Mesendoderm (in vitro differentiated cells): ENCODE measurements around the gene OMP.

ENCODE experiments used
- DNase-seq: peaks from one replicate; pipeline ENCODE4 v3.0.0; 2013
- H2AK5ac ChIP-seq: 2 replicates; pipeline ENCODE4 v1.6.1; 2013; ENCODE audit warnings: low read length, inconsistent platforms
- H2BK120ac ChIP-seq: 2 replicates; pipeline ENCODE4 v1.6.1; 2013; ENCODE audit warnings: low read depth, mild to moderate bottlenecking, low read length, moderate library complexity, mixed read lengths
- H2BK15ac ChIP-seq: replicated peaks from 2 replicates; pipeline ENCODE4 v1.6.1; 2013; ENCODE audit warnings: low read depth, mild to moderate bottlenecking, moderate library complexity
- H2BK5ac ChIP-seq: 2 replicates; pipeline ENCODE4 v1.6.1; 2013; ENCODE audit warnings: low read length, inconsistent platforms
- H3K18ac ChIP-seq: 2 replicates; pipeline ENCODE4 v1.6.1; 2013; ENCODE audit warnings: mild to moderate bottlenecking, low read length, mixed read lengths
- H3K23ac ChIP-seq: one replicate; pipeline ENCODE4 v1.6.1; 2013; ENCODE audit warnings: low read length
- H3K27ac ChIP-seq: 2 replicates; pipeline ENCODE4 v1.5.1; 2013; ENCODE audit warnings: low read depth, mild to moderate bottlenecking, inconsistent platforms, low read length, moderate library complexity
- H3K27me3 ChIP-seq: 2 replicates; pipeline ENCODE4 v1.6.1; 2013; ENCODE audit warnings: low read length, control low read depth, mild to moderate bottlenecking, inconsistent platforms; ENCODE audit not compliant: insufficient read depth, poor library complexity
- H3K36me3 ChIP-seq: 2 replicates; pipeline ENCODE4 v1.6.1; 2013; ENCODE audit warnings: low read length, inconsistent platforms; ENCODE audit not compliant: control insufficient read depth, insufficient read depth
- H3K4ac ChIP-seq: one replicate; pipeline ENCODE4 v1.6.1; 2013; ENCODE audit warnings: low read depth, mild to moderate bottlenecking, low read length, moderate library complexity
- H3K4me1 ChIP-seq: 2 replicates; pipeline ENCODE4 v1.6.1; 2013; ENCODE audit warnings: low read depth, low read length, inconsistent platforms; ENCODE audit not compliant: control insufficient read depth
- H3K4me2 ChIP-seq: 2 replicates; pipeline ENCODE4 v1.6.1; 2013; ENCODE audit warnings: low read length
- H3K4me3 ChIP-seq: 2 replicates; pipeline ENCODE4 v1.5.1; 2013; ENCODE audit warnings: mild to moderate bottlenecking, low read length
- H3K56ac ChIP-seq: one replicate; pipeline ENCODE4 v1.6.1; 2013; ENCODE audit warnings: low read length
- H3K79me1 ChIP-seq: 2 replicates; pipeline ENCODE4 v1.6.1; 2013; ENCODE audit warnings: low read length, inconsistent platforms
- H3K79me2 ChIP-seq: 2 replicates; pipeline ENCODE4 v1.6.1; 2013; ENCODE audit warnings: mild to moderate bottlenecking, low read length; ENCODE audit not compliant: control insufficient read depth, insufficient read depth
- H3K9ac ChIP-seq: 2 replicates; pipeline ENCODE4 v1.6.1; 2013; ENCODE audit warnings: low read length, inconsistent platforms
- H4K5ac ChIP-seq: one replicate; pipeline ENCODE4 v1.6.1; 2013; ENCODE audit warnings: low read length
- H4K8ac ChIP-seq: one replicate; pipeline ENCODE4 v1.6.1; 2013; ENCODE audit warnings: low read depth, mild to moderate bottlenecking, control low read depth, low read length, moderate library complexity
- WGBS: extraction: QIAGEN DNeasy Blood & Tissue Kit; methylation state at CpG from one replicate; pipeline ENCODE4 v1.1.7; 2013; ENCODE audit warnings: low lambda C conversion rate, missing lambda C conversion rate; ENCODE audit not compliant: insufficient coverage; ENCODE audit errors: extremely low coverage; 5-methylcytosine and 5-hydroxymethylcytosine counted together

The OMP gene

DNA sequence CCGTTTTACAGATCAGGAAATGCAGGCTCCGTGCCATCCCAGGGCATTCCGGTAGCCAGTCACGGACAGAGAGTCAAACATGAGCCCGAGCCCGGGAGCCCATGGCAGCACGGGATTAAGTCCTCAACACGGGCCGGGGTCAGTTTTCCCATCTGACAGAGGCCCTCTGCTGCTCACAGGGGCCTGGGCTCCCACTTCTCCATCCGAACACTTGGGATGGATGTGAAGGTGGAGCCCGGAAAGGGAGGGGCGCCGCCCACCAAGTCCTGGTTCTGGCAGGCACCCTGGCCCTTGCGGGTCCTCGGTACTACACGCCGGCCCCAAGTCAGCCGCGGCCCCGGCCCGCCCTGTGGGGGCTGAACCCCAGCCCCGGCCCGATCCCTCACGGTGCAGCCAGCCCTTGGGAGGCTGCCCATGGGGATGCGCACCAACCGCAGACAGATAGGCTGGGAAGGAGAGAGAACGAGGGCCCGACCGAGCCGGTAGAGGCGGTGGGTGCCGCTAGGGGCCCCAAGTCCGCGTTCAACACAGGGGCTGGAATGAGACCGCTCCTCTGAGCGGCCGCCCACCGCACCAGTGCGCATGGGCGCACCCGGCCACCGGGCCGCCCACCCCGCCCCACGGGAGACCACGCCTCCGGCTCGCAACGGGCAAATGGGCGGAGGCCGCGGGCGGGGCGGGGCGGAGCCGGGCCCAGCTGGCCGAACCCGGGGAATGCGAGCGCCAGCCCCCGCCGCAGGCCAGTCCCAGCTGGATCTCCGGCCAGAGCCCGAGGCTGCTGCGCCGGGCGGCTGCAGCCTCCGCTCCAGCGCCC is 36.2 kb upstream of the OMP start, which contains the start of gene CAPN5:
Gene CAPN5, plus strand, starts transcription at position 743 of the 814 bp plus-strand sequence. CDS start 17,916 bp downstream, outside the sequence.
- peak within 1 kb of the TSS; percentile 87 for H3K4me2 ChIP-seq
- H3K27me3 ChIP-seq: no peaks in the 10 kb centered on the region
- no peak within 1 kb of the TSS for H2BK120ac ChIP-seq
- DNase-seq: peak; percentile 96
- H3K27ac ChIP-seq: peak within 1 kb of the TSS; percentile 81
- WGBS: no CpG with 5 or more reads among the region's 69 CpGs
- peak within 1 kb of the TSS; percentile 42 for H3K18ac ChIP-seq
- peak within 1 kb of the TSS; percentile 50 for H3K4me3 ChIP-seq
- no peak within 1 kb of the TSS for H2AK5ac ChIP-seq
- H2BK15ac ChIP-seq: no peak within 1 kb of the TSS
- no peak within 1 kb of the TSS for H4K8ac ChIP-seq
- peak within 1 kb of the TSS; percentile 76 for H3K9ac ChIP-seq
- H4K5ac ChIP-seq: no peak within 1 kb of the TSS
- peak within 1 kb of the TSS; percentile 85 for H3K56ac ChIP-seq
- H3K36me3 ChIP-seq: no peaks in the 10 kb centered on the region
- H3K4ac ChIP-seq: no peak within 1 kb of the TSS
- H3K23ac ChIP-seq: peak within 1 kb of the TSS; percentile 94
- H3K79me2 ChIP-seq: no peaks in the 10 kb centered on the region
- H3K4me1 ChIP-seq: no peaks in the 10 kb centered on the region
- H3K79me1 ChIP-seq: no peaks in the 10 kb centered on the region
- H2BK5ac ChIP-seq: no peak within 1 kb of the TSS

DNA sequence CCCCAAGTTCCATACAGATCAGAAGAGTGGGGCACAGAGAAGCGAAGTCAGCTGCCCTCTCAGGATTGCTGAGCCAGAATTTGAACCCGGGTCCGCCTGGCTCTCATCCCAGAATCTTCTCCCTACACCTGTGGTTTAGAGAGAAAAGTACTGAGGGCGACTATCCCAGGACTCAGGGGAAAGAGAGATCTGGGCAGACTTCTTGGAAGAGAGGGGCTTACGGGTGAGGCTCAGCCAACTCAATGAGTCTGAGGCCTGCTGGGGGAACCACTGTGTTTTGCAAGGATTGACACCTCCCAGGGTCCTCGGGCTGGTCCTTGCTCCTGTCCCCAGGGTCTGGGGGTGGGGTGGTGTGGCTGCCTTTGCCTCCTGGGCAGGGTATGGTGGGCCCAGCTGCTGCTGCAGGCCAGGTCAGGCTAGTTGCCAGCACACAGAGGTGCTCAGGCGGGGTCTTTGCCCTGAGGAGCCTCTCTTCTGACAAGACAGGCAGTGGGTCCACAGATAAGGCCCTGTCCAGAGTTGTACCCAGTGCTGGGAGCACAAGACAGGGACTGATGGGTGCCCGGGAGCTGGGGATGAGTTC is 34.7 kb upstream of the OMP start:
- Histone ChIP-seq H2BK5ac (no peak overlapping the region), H2BK15ac (no peak overlapping the region), H2BK120ac (no peak overlapping the region), H4K5ac (no peak overlapping the region), H3K9ac (peak overlapping the region; percentile 72), H4K8ac (no peak overlapping the region), H3K4me1 (no peaks in the 10 kb centered on the region), H3K23ac (no peak overlapping the region), H3K4ac (no peak overlapping the region), H2AK5ac (no peak overlapping the region), H3K36me3 (no peaks in the 10 kb centered on the region), H3K4me2 (peak overlapping the region; percentile 20), H3K27me3 (no peaks in the 10 kb centered on the region), H3K56ac (peak overlapping the region; percentile 56), H3K4me3 (no peak overlapping the region), H3K27ac (no peak overlapping the region), H3K79me2 (no peaks in the 10 kb centered on the region), H3K18ac (no peak overlapping the region), H3K79me1 (no peaks in the 10 kb centered on the region)
- WGBS: no CpG with 5 or more reads among the region's 8 CpGs
- no peak for DNase-seq

DNA sequence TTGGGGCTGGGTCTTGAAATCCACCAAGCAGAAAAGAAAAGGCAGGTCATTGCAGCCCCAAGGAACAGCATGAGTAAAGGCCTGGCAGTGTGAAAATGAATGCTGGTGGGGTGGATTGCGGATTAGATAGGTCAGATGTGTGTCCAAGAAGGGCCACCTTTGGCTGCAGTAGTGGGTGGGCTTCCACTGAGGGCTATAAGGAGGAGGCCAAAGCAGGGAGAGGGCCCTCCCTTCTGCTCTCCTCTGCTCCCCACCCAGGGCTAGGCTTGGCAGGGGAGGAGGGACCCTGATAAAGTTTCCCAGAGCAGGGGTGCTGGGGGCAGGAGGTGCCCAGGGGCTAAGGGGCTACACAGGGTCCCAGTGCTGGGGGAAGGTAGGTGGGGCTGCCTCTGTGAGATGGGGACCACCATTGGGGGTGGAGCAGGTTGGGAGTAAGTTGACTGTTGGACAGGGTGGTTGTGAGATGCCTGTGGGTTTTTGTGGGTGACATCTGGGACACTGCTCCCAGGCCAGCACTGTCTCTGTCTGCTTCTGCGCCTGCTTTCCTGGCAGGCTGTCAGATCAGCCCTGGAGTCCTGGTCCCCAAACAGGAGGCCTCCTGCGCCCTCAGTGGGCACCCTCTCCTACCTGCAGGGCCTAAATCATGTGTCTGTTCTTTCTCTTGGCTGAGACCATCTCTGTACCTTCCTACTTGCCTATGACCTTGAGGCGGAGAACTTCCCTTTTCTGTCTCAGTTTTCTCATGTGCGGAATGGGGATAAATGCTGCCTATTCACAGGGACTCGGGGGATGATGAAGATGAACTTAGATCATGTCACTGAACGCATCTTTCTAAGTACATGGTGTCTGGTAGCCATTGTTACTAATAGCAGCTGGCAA is 33.9 kb upstream of the OMP start:
- Histone ChIP-seq H3K4ac (no peak overlapping the region), H3K27me3 (no peaks in the 10 kb centered on the region), H3K36me3 (no peaks in the 10 kb centered on the region), H3K79me1 (no peaks in the 10 kb centered on the region), H3K23ac (no peak overlapping the region), H3K4me3 (no peak overlapping the region), H4K5ac (no peak overlapping the region), H3K4me2 (no peak overlapping the region), H4K8ac (no peak overlapping the region), H2BK120ac (no peak overlapping the region), H2BK5ac (no peak overlapping the region), H3K18ac (no peak overlapping the region), H3K9ac (no peak overlapping the region), H3K27ac (no peak overlapping the region), H3K56ac (no peak overlapping the region), H3K79me2 (no peaks in the 10 kb centered on the region), H2AK5ac (no peak overlapping the region), H3K4me1 (no peaks in the 10 kb centered on the region), H2BK15ac (no peak overlapping the region)
- no peak for DNase-seq
- no CpG with 5 or more reads among the region's 7 CpGs for WGBS

DNA sequence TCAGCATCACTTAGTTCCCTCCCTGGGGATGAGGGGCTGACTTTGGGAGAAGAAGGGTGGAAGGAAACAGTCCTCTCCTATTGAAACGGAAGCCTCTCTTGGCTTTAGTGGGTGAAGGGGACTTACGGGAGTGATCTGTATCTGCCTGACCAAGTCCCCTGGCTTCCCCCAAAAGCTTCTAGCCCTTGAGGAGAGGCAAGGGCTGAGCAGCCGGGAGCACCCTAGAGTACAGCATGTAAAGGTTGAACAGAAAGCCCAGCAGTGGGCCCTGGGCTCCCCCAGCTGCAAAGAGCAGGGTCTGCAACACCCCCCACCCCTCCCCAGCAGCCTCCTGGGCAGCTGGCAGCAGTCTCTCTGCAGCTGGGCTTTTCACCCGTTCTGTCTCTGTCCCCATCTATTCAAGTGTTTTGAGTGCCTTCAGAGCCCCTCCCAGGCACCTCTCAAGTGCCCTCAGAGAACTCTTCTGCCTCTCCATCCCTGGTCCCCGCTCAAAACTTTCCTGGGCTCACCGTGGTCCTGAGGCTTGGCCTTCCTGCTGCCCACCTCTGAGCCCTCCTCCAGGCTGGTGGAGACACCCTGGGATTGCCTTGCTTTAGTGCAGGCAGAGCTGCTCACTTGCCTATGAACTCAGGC is 33.2 kb upstream of the OMP start:
- H4K8ac ChIP-seq: no peak overlapping the region
- no peaks in the 10 kb centered on the region for H3K36me3 ChIP-seq
- no peak overlapping the region for H3K18ac ChIP-seq
- H2AK5ac ChIP-seq: no peak overlapping the region
- no peak overlapping the region for H3K4me3 ChIP-seq
- no peak overlapping the region for H3K4ac ChIP-seq
- no peaks in the 10 kb centered on the region for H3K27me3 ChIP-seq
- H3K4me1 ChIP-seq: no peaks in the 10 kb centered on the region
- no peak overlapping the region for H3K4me2 ChIP-seq
- no peak overlapping the region for H4K5ac ChIP-seq
- no peak overlapping the region for H2BK15ac ChIP-seq
- no peaks in the 10 kb centered on the region for H3K79me2 ChIP-seq
- H2BK5ac ChIP-seq: no peak overlapping the region
- H3K27ac ChIP-seq: no peak overlapping the region
- no peak overlapping the region for H3K9ac ChIP-seq
- H3K56ac ChIP-seq: no peak overlapping the region
- no peak overlapping the region for H3K23ac ChIP-seq
- WGBS: no CpG with 5 or more reads among the region's 6 CpGs
- H2BK120ac ChIP-seq: no peak overlapping the region
- no peaks in the 10 kb centered on the region for H3K79me1 ChIP-seq
- DNase-seq: no peak

DNA sequence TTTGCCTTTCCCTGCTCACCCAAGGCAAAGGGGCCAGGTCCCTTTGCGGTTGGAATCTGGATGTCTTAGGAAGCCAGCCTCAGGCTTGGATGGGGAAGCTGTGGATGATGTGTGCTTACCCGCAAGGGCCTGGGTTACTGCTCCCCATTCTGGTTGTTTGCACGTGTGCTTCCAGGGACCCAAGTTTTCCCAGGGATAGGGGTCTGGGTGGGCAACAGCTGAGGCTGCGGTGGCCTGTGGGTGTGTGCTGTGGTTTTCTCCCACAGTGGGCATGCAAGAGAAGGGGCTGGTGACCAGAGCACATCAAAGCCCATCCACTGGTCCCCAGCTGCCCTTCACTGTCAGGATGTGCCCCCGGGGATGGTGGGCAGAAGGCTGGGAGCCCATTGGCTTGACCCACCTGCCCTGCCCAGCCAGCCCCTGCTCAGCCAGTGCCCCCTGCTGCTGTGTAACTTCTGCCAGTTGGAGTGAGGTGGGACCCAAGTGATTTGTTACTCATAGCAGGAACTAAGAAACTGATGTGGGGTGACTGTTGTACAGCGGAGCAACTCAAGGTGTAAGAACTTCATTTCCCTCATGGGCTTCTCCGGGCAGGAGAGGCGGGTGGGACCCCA is 32.6 kb upstream of the OMP start:
- no peak overlapping the region for H2AK5ac ChIP-seq
- H3K79me1 ChIP-seq: no peaks in the 10 kb centered on the region
- H2BK15ac ChIP-seq: no peak overlapping the region
- no peak overlapping the region for H3K4ac ChIP-seq
- no peak overlapping the region for H3K4me2 ChIP-seq
- H3K4me1 ChIP-seq: no peaks in the 10 kb centered on the region
- no peak overlapping the region for H4K8ac ChIP-seq
- H3K27me3 ChIP-seq: no peaks in the 10 kb centered on the region
- H2BK5ac ChIP-seq: no peak overlapping the region
- no peak overlapping the region for H2BK120ac ChIP-seq
- H3K23ac ChIP-seq: no peak overlapping the region
- no peak overlapping the region for H3K56ac ChIP-seq
- no CpG with 5 or more reads among the region's 8 CpGs for WGBS
- H3K79me2 ChIP-seq: no peaks in the 10 kb centered on the region
- H3K18ac ChIP-seq: no peak overlapping the region
- no peak overlapping the region for H3K4me3 ChIP-seq
- H3K9ac ChIP-seq: no peak overlapping the region
- H3K36me3 ChIP-seq: no peaks in the 10 kb centered on the region
- H4K5ac ChIP-seq: no peak overlapping the region
- H3K27ac ChIP-seq: no peak overlapping the region
- no peak for DNase-seq
